Measurements from ENCODE around the gene DPP10. TPM values are rescaled to one million over a fixed set of nuclear protein-coding genes. Genes with fewer than 3 reads are reported as not detected.

DPP10 gene
- total RNA-seq, 4 donors from 2014 or later, result 3.3 to 6.6 (median 4.7) TPM

DNA sequence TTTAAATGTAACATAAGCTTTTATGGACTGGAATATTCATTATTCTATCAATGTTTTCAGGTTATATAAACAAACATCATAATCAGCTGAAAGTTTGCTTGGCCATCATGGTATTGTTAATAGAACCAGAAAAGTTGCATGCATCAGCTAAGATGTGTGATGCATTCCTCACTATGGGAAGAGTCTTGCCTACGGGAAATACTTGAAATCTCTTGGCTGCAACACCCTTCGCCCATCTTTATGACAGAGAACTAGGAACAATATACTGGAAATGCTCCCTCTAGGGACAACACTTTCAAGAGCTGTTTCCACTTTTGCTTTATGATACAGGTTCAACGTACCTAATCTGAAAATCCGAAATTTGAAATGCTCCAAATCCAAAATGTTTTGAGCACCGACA, 1390.8 kb downstream of the DPP10 start:
- no peaks in the 10 kb centered on the region for H3K36me3 ChIP-seq
- no peak for DNase-seq (ENCODE audit: extremely low spot score)
- intact Hi-C loops (cut with DNase I), result no loop called here
- H3K27ac ChIP-seq (replicated peaks in 1 of 4), result no peak overlapping the region
- no peak overlapping the region for H3K4me3 ChIP-seq
- WGBS, result 86% methylated on average over 5 of the region's 5 CpGs
- no peaks in the 10 kb centered on the region for H3K4me1 ChIP-seq
- H3K9me3 ChIP-seq, result no peaks in the 10 kb centered on the region
- TF ChIP-seq POLR2AphosphoS5 (IDR thresholded peaks at IDR 0.05) (no peak), POLR2A (IDR thresholded peaks at IDR 0.05; ENCODE audit: low read depth) (no peak), EP300 (IDR thresholded peaks at IDR 0.05) (no peak)
- TF ChIP-seq, protein P1, sequence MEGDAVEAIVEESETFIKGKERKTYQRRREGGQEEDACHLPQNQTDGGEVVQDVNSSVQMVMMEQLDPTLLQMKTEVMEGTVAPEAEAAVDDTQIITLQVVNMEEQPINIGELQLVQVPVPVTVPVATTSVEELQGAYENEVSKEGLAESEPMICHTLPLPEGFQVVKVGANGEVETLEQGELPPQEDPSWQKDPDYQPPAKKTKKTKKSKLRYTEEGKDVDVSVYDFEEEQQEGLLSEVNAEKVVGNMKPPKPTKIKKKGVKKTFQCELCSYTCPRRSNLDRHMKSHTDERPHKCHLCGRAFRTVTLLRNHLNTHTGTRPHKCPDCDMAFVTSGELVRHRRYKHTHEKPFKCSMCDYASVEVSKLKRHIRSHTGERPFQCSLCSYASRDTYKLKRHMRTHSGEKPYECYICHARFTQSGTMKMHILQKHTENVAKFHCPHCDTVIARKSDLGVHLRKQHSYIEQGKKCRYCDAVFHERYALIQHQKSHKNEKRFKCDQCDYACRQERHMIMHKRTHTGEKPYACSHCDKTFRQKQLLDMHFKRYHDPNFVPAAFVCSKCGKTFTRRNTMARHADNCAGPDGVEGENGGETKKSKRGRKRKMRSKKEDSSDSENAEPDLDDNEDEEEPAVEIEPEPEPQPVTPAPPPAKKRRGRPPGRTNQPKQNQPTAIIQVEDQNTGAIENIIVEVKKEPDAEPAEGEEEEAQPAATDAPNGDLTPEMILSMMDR (IDR thresholded peaks at IDR 0.05), result no peak
- H3K27me3 ChIP-seq, result no peaks in the 10 kb centered on the region

DNA sequence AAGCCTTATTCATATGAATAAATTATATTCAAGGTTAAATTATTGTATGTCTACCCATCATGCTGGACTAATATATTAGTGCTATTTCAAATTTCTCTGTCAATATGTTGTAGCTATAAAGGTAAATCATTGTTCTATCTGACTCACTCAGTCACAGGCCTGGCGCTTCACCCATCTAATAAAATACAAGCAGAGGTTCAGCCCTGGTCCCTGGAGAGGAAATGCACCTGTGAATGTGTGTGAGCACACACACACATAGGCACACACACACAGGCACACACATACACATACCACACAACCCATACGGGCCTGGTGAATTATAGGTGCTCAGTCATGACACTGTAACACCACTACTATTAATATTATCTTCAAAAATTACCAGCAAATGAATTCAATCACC, 1396.1 kb downstream of the DPP10 start:
- no peaks in the 10 kb centered on the region for H3K4me1 ChIP-seq
- 84% methylated on average over 2 of the region's 2 CpGs for WGBS
- intact Hi-C loops (cut with DNase I), result no loop called here
- TF ChIP-seq, protein P1 (IDR thresholded peaks at IDR 0.05), result no peak
- TF ChIP-seq POLR2A (IDR thresholded peaks at IDR 0.05; ENCODE audit: low read depth) (no peak), EP300 (IDR thresholded peaks at IDR 0.05) (no peak), POLR2AphosphoS5 (IDR thresholded peaks at IDR 0.05) (no peak)
- H3K27me3 ChIP-seq, result no peaks in the 10 kb centered on the region
- no peak overlapping the region for H3K27ac ChIP-seq (replicated peaks in 1 of 4)
- H3K9me3 ChIP-seq, result no peaks in the 10 kb centered on the region
- H3K4me3 ChIP-seq, result no peak overlapping the region
- no peak for DNase-seq (ENCODE audit: extremely low spot score)
- H3K36me3 ChIP-seq, result no peaks in the 10 kb centered on the region

DNA sequence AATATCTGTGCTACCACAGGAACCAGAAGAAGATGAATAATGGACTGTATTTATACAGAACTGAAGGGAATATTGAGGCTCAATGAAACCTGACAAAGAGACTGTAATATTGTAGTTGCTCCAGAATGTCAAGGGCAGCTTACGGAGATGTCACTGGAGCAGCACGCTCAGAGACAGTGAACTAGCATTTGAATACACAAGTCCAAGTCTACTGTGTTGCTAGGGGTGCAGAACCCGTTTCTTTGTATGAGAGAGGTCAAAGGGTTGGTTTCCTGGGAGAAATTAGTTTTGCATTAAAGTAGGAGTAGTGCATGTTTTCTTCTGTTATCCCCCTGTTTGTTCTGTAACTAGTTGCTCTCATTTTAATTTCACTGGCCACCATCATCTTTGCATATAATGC, 1399.9 kb downstream of the DPP10 start:
- Histone ChIP-seq H3K36me3 (no peaks in the 10 kb centered on the region), H3K4me3 (no peak overlapping the region), H3K27ac (replicated peaks in 1 of 4) (no peak overlapping the region), H3K9me3 (no peaks in the 10 kb centered on the region), H3K4me1 (no peaks in the 10 kb centered on the region), H3K27me3 (no peaks in the 10 kb centered on the region)
- intact Hi-C loops (cut with DNase I), result no loop called here
- WGBS, result 93% methylated on average over 3 of the region's 3 CpGs
- DNase-seq (ENCODE audit: extremely low spot score), result no peak
- TF ChIP-seq EP300 (IDR thresholded peaks at IDR 0.05) (no peak), POLR2A (IDR thresholded peaks at IDR 0.05; ENCODE audit: low read depth) (no peak), POLR2AphosphoS5 (IDR thresholded peaks at IDR 0.05) (no peak)
- TF ChIP-seq, protein P1 (IDR thresholded peaks at IDR 0.05), result no peak

DNA sequence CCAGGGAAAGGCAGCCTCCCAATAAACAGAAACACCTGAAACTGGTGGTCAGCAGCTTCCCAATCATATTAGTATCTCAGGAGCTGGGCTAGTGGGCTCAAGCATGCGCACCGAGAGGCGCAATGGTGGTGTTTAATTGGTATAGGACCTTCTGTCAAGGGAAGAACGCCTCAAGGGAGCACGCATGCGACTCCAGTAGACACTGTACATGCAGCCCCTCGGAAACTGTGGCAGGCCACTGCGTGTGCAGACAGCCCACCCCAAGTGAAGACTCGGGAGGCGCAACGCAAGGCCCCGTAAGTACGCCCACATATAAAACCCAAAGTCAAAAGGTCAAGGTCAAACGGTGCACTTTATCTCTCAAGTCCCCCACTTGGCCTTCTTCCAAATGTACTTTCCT, 1405.8 kb downstream of the DPP10 start:
- intact Hi-C loops (cut with DNase I), result no loop called here
- Histone ChIP-seq H3K27me3 (no peaks in the 10 kb centered on the region), H3K9me3 (peaks cover 0 to 3% (median 0%) of the 10 kb centered on the region in 4 donors), H3K36me3 (no peaks in the 10 kb centered on the region), H3K4me1 (no peaks in the 10 kb centered on the region), H3K4me3 (no peak overlapping the region), H3K27ac (replicated peaks in 1 of 4) (no peak overlapping the region)
- DNase-seq (ENCODE audit: extremely low spot score), result no peak
- TF ChIP-seq, protein P1 (IDR thresholded peaks at IDR 0.05), result no peak
- no peak for TF ChIP-seq POLR2AphosphoS5 (IDR thresholded peaks at IDR 0.05)
- TF ChIP-seq POLR2A (IDR thresholded peaks at IDR 0.05; ENCODE audit: low read depth), result no peak
- TF ChIP-seq EP300 (IDR thresholded peaks at IDR 0.05), result no peak
- WGBS, result 91% methylated on average over 14 of the region's 14 CpGs

DNA sequence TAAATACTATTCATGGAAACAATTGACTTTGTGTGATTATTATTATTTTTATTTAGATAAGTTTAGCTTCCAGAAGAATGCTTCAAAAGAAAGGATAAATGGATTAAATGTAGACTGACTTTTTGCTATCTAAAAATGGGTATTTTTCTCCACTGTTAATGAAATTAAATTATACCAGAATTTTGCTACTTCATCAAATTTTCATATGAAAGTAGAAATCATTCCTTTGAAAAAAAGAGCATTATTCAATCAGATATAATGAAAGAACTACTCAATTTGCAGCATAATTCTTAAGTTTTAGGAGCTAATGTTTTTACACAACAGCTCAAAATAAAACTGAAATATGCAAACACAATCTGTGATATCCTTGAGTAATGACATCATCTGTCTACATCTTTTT, 1424.6 kb downstream of the DPP10 start:
- Histone ChIP-seq H3K4me3 (no peak overlapping the region), H3K27ac (replicated peaks in 1 of 4) (no peak overlapping the region), H3K4me1 (no peaks in the 10 kb centered on the region), H3K36me3 (no peaks in the 10 kb centered on the region), H3K9me3 (no peaks in the 10 kb centered on the region), H3K27me3 (no peaks in the 10 kb centered on the region)
- DNase-seq (ENCODE audit: extremely low spot score), result no peak
- TF ChIP-seq POLR2A (IDR thresholded peaks at IDR 0.05; ENCODE audit: low read depth) (no peak), POLR2AphosphoS5 (IDR thresholded peaks at IDR 0.05) (no peak), EP300 (IDR thresholded peaks at IDR 0.05) (no peak)
- TF ChIP-seq, protein P1 (IDR thresholded peaks at IDR 0.05), result no peak
- intact Hi-C loops (cut with DNase I), result no loop called here

Measured in esophagus muscularis mucosa (tissue), 4 donors.